Astrocyte of the spinal cord (primary cell): Measurements from ENCODE around the gene WDR62.

Experiments used
- DNase-seq: peaks from one replicate; pipeline ENCODE4 v3.0.0; 2011; ENCODE audit warnings: low read depth, low spot score
- H3K4me3 ChIP-seq: 2 replicates; pipeline ENCODE4 v1.5.1; 2011; ENCODE audit warnings: low read depth, mild to moderate bottlenecking, low read length, moderate library complexity
- CTCF ChIP-seq: IDR thresholded peaks from 2 replicates; pipeline ENCODE4 v1.5.1; 2012; ENCODE audit warnings: low read depth, mild to moderate bottlenecking, low read length, inconsistent platforms
- in situ Hi-C: cut with HindIII; loops from 2 replicates; pipeline ENCODE4 v1.10.0; 2017; ENCODE audit warnings: low sequenced_read_pairs

Gene WDR62

GRCh38 chr19:36051637-36052036 is 3.1 kb upstream of the WDR62 start:
- in situ Hi-C loops, result no loop called here
- no peak for DNase-seq
- no peak for TF ChIP-seq CTCF
- H3K4me3 ChIP-seq, result no peak overlapping the region

- in situ Hi-C loops, result no loop called here
- TF ChIP-seq CTCF, result peak; percentile 55
- H3K4me3 ChIP-seq, result peak within 1 kb of the TSS; percentile 85
- peak; percentile 100 for DNase-seq
These were observed 471 bp upstream of the WDR62 start, which contains the start of gene THAP8 for GRCh38 chr19:36054119-36054732. TSS of gene THAP8 (minus strand) at chr19:36054285. CDS start at chr19:36054217, 68 bp downstream.

- no peak for TF ChIP-seq CTCF
- in situ Hi-C loops, result no loop called here
- DNase-seq, result no peak
- H3K4me3 ChIP-seq, result no peak overlapping the region
These were observed 3.9 kb downstream of the WDR62 start for GRCh38 chr19:36058481-36059179.

- in situ Hi-C loops, result no loop called here
- no peak for TF ChIP-seq CTCF
- no peak overlapping the region for H3K4me3 ChIP-seq
These were observed 4.6 kb downstream of the WDR62 start for GRCh38 chr19:36059180-36059910.

GRCh38 chr19:36060430-36060829 is 5.7 kb downstream of the WDR62 start:
- DNase-seq, result peak; percentile 64
- H3K4me3 ChIP-seq, result no peak overlapping the region

More at GRCh38 chr19:36059180-36059910, 4.6 kb downstream of the WDR62 start:
- no peak for DNase-seq

More at GRCh38 chr19:36060430-36060829, 5.7 kb downstream of the WDR62 start:
- peak; percentile 80 for TF ChIP-seq CTCF
- in situ Hi-C loops, result no loop called here
